Kidney epithelial cell (primary cell): ENCODE results near the gene FBXW11. TPM values are rescaled to one million over a fixed set of nuclear protein-coding genes. Genes with fewer than 3 reads are reported as not detected.

Source experiments
- DNase-seq: peaks from one replicate; pipeline ENCODE4 v3.0.0-alpha.2; 2010; ENCODE audit warnings: low read depth
- H3K27me3 ChIP-seq: 2 replicates; pipeline ENCODE4 v1.6.0; 2011; ENCODE audit warnings: low read length; ENCODE audit not compliant: control insufficient read depth, insufficient read depth
- H3K36me3 ChIP-seq: 2 replicates; pipeline ENCODE4 v1.5.1; 2011; ENCODE audit warnings: low read length; ENCODE audit not compliant: control insufficient read depth, insufficient read depth
- H3K4me3 ChIP-seq: 2 replicates; pipeline ENCODE4 v1.5.1; 2011; ENCODE audit warnings: low read depth, mild to moderate bottlenecking, control low read depth, low read length
- CTCF ChIP-seq: IDR thresholded peaks from 2 replicates; pipeline ENCODE4 v1.5.1; 2011; ENCODE audit warnings: mild to moderate bottlenecking, moderate library complexity, low read length, control low read depth, inconsistent platforms; ENCODE audit not compliant: insufficient read depth, poor library complexity, severe bottlenecking
- total RNA-seq: library from RNA; depleted of rRNA; stranded (reverse); fragments of >200 nt; gene quantifications from 2 replicates; pipeline ENCODE4 v1.2.3, GENCODE V29; 2015

FBXW11 gene
- total RNA-seq, 1 donor from 2014 or later, result 75.1 TPM

DNA sequence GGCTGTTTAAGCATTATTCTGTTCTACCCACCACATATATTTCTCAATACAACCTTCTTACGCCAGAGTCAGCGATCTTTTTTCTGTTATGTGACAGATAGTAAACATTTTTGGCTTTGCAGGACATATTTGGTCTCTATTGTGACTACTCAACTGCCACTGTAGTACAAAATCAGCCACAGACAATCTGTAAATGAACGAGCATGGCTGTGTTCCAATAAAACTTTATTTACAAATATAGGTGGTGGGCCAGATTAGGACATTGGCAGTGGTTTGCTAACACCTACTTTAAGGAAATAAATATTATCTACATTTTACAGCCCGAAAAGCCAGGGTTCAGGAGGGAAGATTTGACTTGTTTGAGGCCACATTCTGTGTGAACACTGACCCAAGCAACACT lies 40.2 kb upstream of the FBXW11 start:
- DNase-seq, result no peak
- Histone ChIP-seq H3K36me3 (no peaks in the 10 kb centered on the region), H3K27me3 (no peaks in the 10 kb centered on the region), H3K4me3 (no peak overlapping the region)
- no peak for TF ChIP-seq CTCF

- DNase-seq, result no peak
- H3K36me3 ChIP-seq, result no peaks in the 10 kb centered on the region
- H3K27me3 ChIP-seq, result no peaks in the 10 kb centered on the region
- no peak overlapping the region for H3K4me3 ChIP-seq
- TF ChIP-seq CTCF, result no peak
Observed at GRCh38 chr5:172045315-172045632, 38.8 kb upstream of the FBXW11 start.

DNA sequence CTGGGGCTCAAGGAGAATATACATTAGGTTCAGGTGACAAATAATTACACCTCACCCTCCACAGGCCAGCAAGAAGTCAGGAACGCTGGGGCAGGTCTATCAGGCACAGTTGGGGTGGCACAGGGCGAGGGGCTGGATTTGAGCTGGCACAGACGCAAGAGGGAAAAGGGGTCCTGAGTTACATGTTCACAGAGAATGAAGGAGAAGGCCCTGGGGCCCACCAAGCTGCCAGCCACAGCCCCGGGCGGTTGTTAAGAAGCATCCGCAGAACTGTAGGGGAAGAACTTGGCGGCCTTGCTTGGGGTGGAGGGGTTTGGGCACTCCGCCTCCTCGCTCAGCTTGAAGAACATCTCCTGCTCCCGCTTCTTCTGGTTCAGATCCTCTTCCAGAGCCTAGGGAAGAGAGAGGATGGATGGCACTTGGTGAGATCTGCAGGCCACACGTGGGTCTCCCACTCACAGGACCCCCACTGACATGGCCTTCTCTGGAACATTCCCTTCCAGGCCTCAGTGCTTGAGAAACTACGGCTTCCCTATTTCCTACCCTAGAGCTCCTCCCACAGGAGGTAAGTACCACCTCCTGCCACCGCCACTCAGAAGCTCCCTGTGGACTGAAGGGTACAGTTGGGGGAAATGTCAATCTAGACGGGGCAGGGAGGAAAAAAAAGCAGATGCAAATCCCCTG lies 38.3 kb upstream of the FBXW11 start:
- Histone ChIP-seq H3K27me3 (no peaks in the 10 kb centered on the region), H3K36me3 (no peaks in the 10 kb centered on the region), H3K4me3 (no peak overlapping the region)
- TF ChIP-seq CTCF, result no peak
- no peak for DNase-seq

DNA sequence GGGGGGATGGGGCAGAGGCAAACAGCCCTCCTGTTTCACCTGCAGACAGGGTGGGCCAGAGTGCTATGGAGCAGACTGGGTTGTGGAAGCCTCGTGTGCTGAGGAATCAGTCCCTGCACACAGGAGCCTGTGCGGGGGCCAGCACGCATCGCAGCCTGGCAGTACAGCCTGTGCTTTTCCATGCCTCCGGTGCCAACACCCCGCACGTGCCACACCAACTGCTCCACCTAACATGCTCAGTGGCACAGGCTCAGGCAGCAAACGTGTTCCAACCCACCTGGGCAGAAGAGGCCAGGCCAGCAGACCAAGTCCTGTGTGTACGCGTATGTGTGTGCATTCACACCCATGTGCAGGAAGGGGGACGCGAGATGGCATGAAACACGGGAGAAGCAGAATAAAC lies 37.4 kb upstream of the FBXW11 start:
- no peak for DNase-seq
- H3K27me3 ChIP-seq, result no peaks in the 10 kb centered on the region
- no peak for TF ChIP-seq CTCF
- no peaks in the 10 kb centered on the region for H3K36me3 ChIP-seq
- H3K4me3 ChIP-seq, result no peak overlapping the region

DNA sequence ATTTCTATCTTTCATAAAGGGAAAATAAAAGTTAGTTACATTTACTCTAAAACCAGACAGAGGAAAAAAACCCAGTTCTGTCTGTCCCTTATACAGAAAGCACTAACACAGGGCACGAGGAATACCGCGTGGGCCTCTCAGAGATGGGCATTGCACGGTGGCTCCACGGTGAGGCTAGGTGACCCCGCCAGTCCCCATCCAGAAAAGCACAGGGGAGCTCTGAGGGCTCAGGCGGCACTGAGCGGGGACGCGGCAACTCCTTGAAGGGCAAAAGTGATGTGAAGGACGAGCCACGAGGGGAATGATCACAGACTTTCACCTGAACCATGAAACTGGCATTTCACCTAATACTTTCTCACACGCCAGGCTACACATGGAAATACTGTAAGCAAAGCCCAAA lies 35.7 kb upstream of the FBXW11 start:
- Histone ChIP-seq H3K4me3 (no peak overlapping the region), H3K27me3 (no peaks in the 10 kb centered on the region), H3K36me3 (no peaks in the 10 kb centered on the region)
- TF ChIP-seq CTCF, result no peak
- no peak for DNase-seq

DNA sequence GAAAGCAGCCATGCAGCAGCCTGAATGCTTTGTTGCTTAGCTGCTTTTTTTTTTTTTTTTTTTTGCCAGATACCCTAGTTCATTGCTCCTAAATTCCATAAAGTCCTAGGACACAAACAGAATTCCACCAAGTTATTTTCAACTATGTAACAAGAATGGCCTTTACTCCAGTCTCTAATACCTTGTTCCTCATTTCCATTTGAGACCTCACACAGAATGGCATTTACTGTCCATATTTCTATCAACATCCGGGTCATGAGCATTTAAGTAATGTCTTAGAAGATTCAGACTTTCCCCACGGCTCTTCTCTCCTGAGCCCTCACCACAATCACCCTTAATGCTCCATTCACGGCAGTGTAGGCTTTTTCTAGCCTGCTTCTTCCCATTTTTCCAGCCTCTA lies 31.7 kb upstream of the FBXW11 start:
- DNase-seq, result no peak
- no peaks in the 10 kb centered on the region for H3K36me3 ChIP-seq
- H3K4me3 ChIP-seq, result no peak overlapping the region
- no peaks in the 10 kb centered on the region for H3K27me3 ChIP-seq
- no peak for TF ChIP-seq CTCF
